Measurements from ENCODE around the gene FASTKD3.

DNA sequence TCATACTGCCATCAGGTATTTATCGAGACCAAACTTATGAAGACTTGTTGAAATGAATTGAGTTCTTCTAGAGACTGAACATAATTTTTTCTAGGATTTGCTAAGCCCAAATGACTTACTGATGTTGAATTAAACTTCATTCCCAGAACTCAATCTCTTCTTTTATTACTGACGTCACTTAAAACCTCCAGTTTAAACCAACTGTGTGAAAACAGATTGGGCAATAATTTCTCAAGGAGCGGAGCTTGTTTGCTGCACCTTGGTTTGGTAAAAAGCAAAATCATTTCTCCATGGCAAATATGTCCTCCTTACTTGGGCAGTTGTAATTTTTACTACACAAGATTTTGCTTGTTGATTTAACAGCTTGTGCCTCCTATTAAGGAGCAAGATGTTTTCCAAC, 55.3 kb downstream of the FASTKD3 start:
- TF ChIP-seq CTCF (IDR thresholded peaks at IDR 0.05), result no peak
- no peak for TF ChIP-seq POLR2A (IDR thresholded peaks at IDR 0.05)

Data from esophagus squamous epithelium (tissue), 4 donors.